K562 (cell line): ENCODE measurements around the gene PXDC1. TPM values are rescaled to one million over a fixed set of nuclear protein-coding genes. Genes with fewer than 3 reads are reported as not detected.

Source experiments
- ATAC-seq: fragments of 200-7000 bp; cut with Tn5 transposase; 3 replicates; pipeline ENCODE4 v1.9.1; 2020; ENCODE audit warnings: moderate library complexity
- BruUV-seq: library from RNA; stranded (reverse); fragments of 400-500 nt; replicated peaks from 2 replicates; lab custom pipeline; 2021; lab: Mats Ljungman, UMichigan
- CTCF ChIA-PET: fragments of 300-600 bp; formaldehyde crosslinking; extraction: SDS; loops from one replicate; lab custom pipeline; 2021; ENCODE audit warnings: low intra/inter-chr PET ratio; lab: Yijun Ruan, JAX
- POLR2A ChIA-PET: fragments of 300-600, 350-650 bp; sonication (Branson Sonifier 250); formaldehyde crosslinking; extraction: SDS; loops from one replicate; lab custom pipeline; 2021; ENCODE audit warnings: antibody characterized with exemption, inconsistent platforms; lab: Yijun Ruan, JAX
- DNase-seq, 4 experiments: peaks; one replicate each; pipeline versions ENCODE4 v3.0.0 to v3.0.0-alpha.2; 2011 to 2018; ENCODE audit warnings: low spot score in 3 of 4, mixed read lengths in 3 of 4; ENCODE audit errors: extremely low read depth in 1 of 4
- FAIRE-seq: peaks from 2 replicates; lab custom pipeline; 2011; peaks lifted over from hg19 to GRCh38; lab: Jason Lieb, UNC
- H2AFZ ChIP-seq: 2 replicates; pipeline ENCODE4 v1.6.0; 2011; ENCODE audit warnings: low read depth, low read length, control low read depth, inconsistent platforms
- H3K27ac ChIP-seq: fragments of 200-600 bp; 3 replicates; pipeline ENCODE4 v1.8.0; 2011; ENCODE audit warnings: low read depth, mild to moderate bottlenecking, control low read depth, inconsistent platforms, low read length, moderate library complexity, mixed read lengths; ENCODE audit errors: extremely low read depth
- H3K27me3 ChIP-seq, 2 experiments: fragments of 300-600 bp in 1 of 2; 2 replicates in 1 of 2; 3 replicates in 1 of 2; pipeline versions ENCODE4 v1.6.0 to v1.8.0; 2011; ENCODE audit warnings: inconsistent platforms in 2 of 2, low read length in 2 of 2, mild to moderate bottlenecking in 1 of 2, mixed read lengths in 1 of 2, moderate library complexity in 1 of 2; ENCODE audit not compliant: control insufficient read depth in 2 of 2, insufficient read depth in 2 of 2
- H3K36me3 ChIP-seq: fragments of 300-600 bp; 3 replicates; pipeline ENCODE4 v1.8.0; 2011; ENCODE audit warnings: mild to moderate bottlenecking, low read length, inconsistent platforms; ENCODE audit not compliant: control insufficient read depth, insufficient read depth
- H3K4me1 ChIP-seq, 2 experiments: fragments of 200-600 bp in 1 of 2; replicated peaks in 1 of 2; 2 replicates in 1 of 2; 3 replicates in 1 of 2; pipeline versions ENCODE4 v1.5.1 to v1.8.0; 2011; ENCODE audit warnings: inconsistent platforms in 2 of 2, low read length in 2 of 2, mild to moderate bottlenecking in 1 of 2, mixed read lengths in 1 of 2, moderate library complexity in 1 of 2; ENCODE audit not compliant: control insufficient read depth in 2 of 2, insufficient read depth in 2 of 2
- H3K4me2 ChIP-seq: 2 replicates; pipeline ENCODE4 v1.6.1; 2011; ENCODE audit warnings: low read length, control low read depth, inconsistent platforms, mixed read lengths; ENCODE audit not compliant: insufficient read depth
- H3K4me3 ChIP-seq: fragments of 200-600 bp; sonication (generic), shearing (Covaris generic); 2 replicates; pipeline ENCODE4 v1.5.1; 2016; ENCODE audit warnings: control low read depth, inconsistent platforms
- H3K79me2 ChIP-seq: fragments of 200-600 bp; 3 replicates; pipeline ENCODE4 v1.8.0; 2011; ENCODE audit warnings: low read length, inconsistent platforms; ENCODE audit not compliant: control insufficient read depth, insufficient read depth
- H3K9ac ChIP-seq, 2 experiments: 2 replicates each; pipeline versions ENCODE4 v1.6.0 to v1.6.1; 2011; ENCODE audit warnings: low read depth in 2 of 2, low read length in 2 of 2, control low read depth in 1 of 2, inconsistent platforms in 1 of 2, mild to moderate bottlenecking in 1 of 2, mixed read lengths in 1 of 2; ENCODE audit not compliant: insufficient read depth in 1 of 2
- H3K9me1 ChIP-seq: one replicate; pipeline ENCODE4 v1.6.0; 2011; ENCODE audit warnings: inconsistent platforms, mild to moderate bottlenecking, low read length, moderate library complexity; ENCODE audit not compliant: control insufficient read depth, insufficient read depth
- H3K9me3 ChIP-seq: replicated peaks from 2 replicates; pipeline ENCODE4 v1.5.1; 2011; ENCODE audit warnings: low read depth, low read length, inconsistent platforms; ENCODE audit not compliant: control insufficient read depth, insufficient read depth
- H4K20me1 ChIP-seq: replicated peaks from 2 replicates; pipeline ENCODE4 v1.6.1; 2011; ENCODE audit warnings: low read length, inconsistent platforms, mixed read lengths; ENCODE audit not compliant: control insufficient read depth, insufficient read depth
- ARHGAP35 ChIP-seq: fragments of 450-650 bp; IDR thresholded peaks from 2 replicates; pipeline ENCODE4 v1.6.1; 2018; ENCODE audit not compliant: partially characterized antibody
- BDP1 ChIP-seq: IDR thresholded peaks from 3 replicates; pipeline ENCODE4 v1.6.1; 2011; ENCODE audit not compliant: insufficient read length, insufficient read depth
- BHLHE40 ChIP-seq: IDR thresholded peaks from 2 replicates; pipeline ENCODE4 v1.6.1; 2011; ENCODE audit warnings: low read length, improper control_type of control experiment
- CBFB ChIP-seq: sonication (generic); formaldehyde crosslinking; IDR thresholded peaks from 2 replicates; pipeline ENCODE4 v1.4.0; 2020; ENCODE audit warnings: mild to moderate bottlenecking, missing genetic modification reagents
- CBX5 ChIP-seq: IDR thresholded peaks from 2 replicates; pipeline ENCODE4 v1.6.1; 2014; ENCODE audit warnings: low read depth, borderline replicate concordance
- CCAR2 ChIP-seq: fragments of 200-400 bp; formaldehyde crosslinking; IDR thresholded peaks from 2 replicates; pipeline ENCODE4 v1.6.1; 2017; ENCODE audit warnings: mild to moderate bottlenecking, low read depth, low read length
- EGR1 ChIP-seq: fragments of 450-650 bp; conservative IDR thresholded peaks from 2 replicates; pipeline ENCODE4 v1.6.1; 2017; ENCODE audit warnings: mild to moderate bottlenecking
- JUNB ChIP-seq: fragments of 450-650 bp; formaldehyde crosslinking; conservative IDR thresholded peaks from 2 replicates; pipeline ENCODE4 v1.4.0; 2020; ENCODE audit warnings: mild to moderate bottlenecking
- KAT8 ChIP-seq: fragments of 450-650 bp; IDR thresholded peaks from 2 replicates; pipeline ENCODE4 v1.6.1; 2016; ENCODE audit warnings: low read depth, mild to moderate bottlenecking
- NBN ChIP-seq: fragments of 450-650 bp; IDR thresholded peaks from 2 replicates; pipeline ENCODE4 v1.6.1; 2016; ENCODE audit warnings: low read depth, mild to moderate bottlenecking
- NR0B1 ChIP-seq: fragments of 450-650 bp; IDR thresholded peaks from one replicate; pipeline ENCODE4 v1.6.1; 2018; ENCODE audit warnings: mild to moderate bottlenecking, moderate library complexity; ENCODE audit not compliant: partially characterized antibody
- NR3C1 ChIP-seq: sonication (generic); formaldehyde crosslinking; IDR thresholded peaks from 2 replicates; pipeline ENCODE4 v1.8.1; 2022; ENCODE audit warnings: missing genetic modification reagents
- SMAD3 ChIP-seq: fragments of 450-650 bp; formaldehyde crosslinking; conservative IDR thresholded peaks from 2 replicates; pipeline ENCODE4 v1.4.0; 2020; ENCODE audit warnings: mild to moderate bottlenecking
- ZBTB8A ChIP-seq: fragments of 450-650 bp; IDR thresholded peaks from 2 replicates; pipeline ENCODE4 v1.6.1; 2018; ENCODE audit warnings: mild to moderate bottlenecking, moderate library complexity; ENCODE audit not compliant: partially characterized antibody
- ZNF282 ChIP-seq: sonication (generic); formaldehyde crosslinking; IDR thresholded peaks from 2 replicates; pipeline ENCODE4 v1.8.1; 2023; ENCODE audit warnings: missing genetic modification reagents
- ZNF584 ChIP-seq: fragments of 200-800 bp; sonication (Bioruptor generic); IDR thresholded peaks from 2 replicates; pipeline ENCODE4 v1.6.1; 2016; ENCODE audit warnings: low read depth, mild to moderate bottlenecking, missing genetic modification characterization, missing compliant biosample characterization
- ZSCAN32 ChIP-seq: fragments of 450-650 bp; formaldehyde crosslinking; IDR thresholded peaks from 2 replicates; pipeline ENCODE4 v1.4.0; 2020; ENCODE audit warnings: mild to moderate bottlenecking, moderate library complexity
- WGBS: fragments of 100-300 bp; shearing (Covaris generic); methylation state at CpG from one replicate; pipeline ENCODE4 v1.1.6; 2016; ENCODE audit warnings: low coverage, mixed read lengths; ENCODE audit not compliant: insufficient coverage; ENCODE audit errors: missing lambda C conversion rate; 5-methylcytosine and 5-hydroxymethylcytosine counted together
- in situ Hi-C: fragments of 300-500 bp; cut with MboI; formaldehyde crosslinking; loops from 4 replicates; pipeline ENCODE4 v1.15.0; 2018; ENCODE audit warnings: inconsistent platforms, mixed read lengths
- intact Hi-C: fragments of 100-400 bp; cut with micrococcal nuclease; formaldehyde crosslinking; loops from 2 replicates; pipeline ENCODE4 v1.14.2; 2022
- polyA plus RNA-seq, 8 experiments: library from polyadenylated mRNA; depleted of rRNA in 4 of 8; stranded (reverse) in 5 of 8; unstranded in 3 of 8; fragments of >200 nt; fragmentation: Nextera tagmentation in 2 of 8; fragmentation: Illumina TruSeq in 1 of 8; extraction: Ambion mirVana in 2 of 8; extraction: Trizol in 1 of 8; gene quantifications; 2 replicates each; pipeline versions ENCODE4 v1.2.1 to v1.2.3, GENCODE V29; 2011 to 2014; ENCODE audit warnings: inconsistent platforms in 1 of 8, missing spikeins in 1 of 8
- total RNA-seq, 7 experiments: library from RNA; depleted of rRNA in 6 of 7; stranded (reverse); fragments of >200 nt in 6 of 7; fragmentation: Illumina TruSeq in 2 of 7; extraction: Trizol in 2 of 7; gene quantifications; 2 replicates each; pipeline versions ENCODE4 v1.2.1 to v1.2.3, GENCODE V29; 2011 to 2021; ENCODE audit warnings: low replicate concordance in 1 of 7

PXDC1 gene
- total and polyA plus RNA-seq, 9 of the 15 experiments (the other 6 are each of a cell fraction or from before 2014, with no cell fraction given), result 0.09 to 0.33 (median 0.16) TPM; not detected in 5

- Histone ChIP-seq H3K9me3 (no peaks in the 10 kb centered on the region), H3K27me3 (peaks cover 18 to 27% of the 10 kb centered on the region in 2 experiments), H3K9me1 (no peaks in the 10 kb centered on the region), H3K27ac (no peak overlapping the region), H3K36me3 (no peaks in the 10 kb centered on the region), H3K4me3 (no peak overlapping the region), H3K4me2 (no peak overlapping the region), H3K79me2 (no peaks in the 10 kb centered on the region), H4K20me1 (no peaks in the 10 kb centered on the region), H3K4me1 (no peaks in the 10 kb centered on the region), H3K9ac (no peak overlapping the region), H2AFZ (no peak overlapping the region)
- ChIA-PET CTCF (no interaction called here), POLR2A (interaction anchor here (1.2 kb wide), 1 partner anchor 157 kb away, joined by 3 read pairs; no protein-coding TSS in a partner anchor)
- DNase-seq (no peak), ATAC-seq (no peak), FAIRE-seq (no peak)
- BruUV-seq, result no TSS peak
- in situ Hi-C loops, result no loop called here
- intact Hi-C loops, result no loop called here
- TF ChIP-seq ZNF584 (CRISPR knock-in tag) (no peak), EGR1 (no peak), KAT8 (no peak), SMAD3 (no peak), NR3C1 (CRISPR knock-in tag) (no peak), JUNB (CRISPR knock-in tag) (no peak), NBN (no peak), CBFB (CRISPR knock-in tag) (no peak), CBX5 (no peak), ZNF282 (CRISPR knock-in tag) (no peak), BDP1 (no peak), ARHGAP35 (no peak), CCAR2 (no peak), NR0B1 (no peak), ZBTB8A (no peak), ZSCAN32 (CRISPR knock-in tag) (no peak), BHLHE40 (no peak)
- WGBS, result 1% methylated on average over 6 of the region's 6 CpGs
Measured at GRCh38 chr6:3683331-3683730, 68.2 kb downstream of the PXDC1 start.
